Ovary (tissue), 3 donors: ENCODE results near the gene CACNA1A.

Experiments
- CTCF ChIP-seq, 3 donors: fragments of 450-650 bp in 2 of 3; fragments of 200-600 bp in 1 of 3; IDR thresholded peaks; one replicate each; pipeline versions ENCODE4 v1.5.1 to v1.8.0; 2016 to 2022; ENCODE audit warnings: antibody characterized with exemption in 3 of 3, mild to moderate bottlenecking in 1 of 3
- EP300 ChIP-seq: sonication (generic); formaldehyde crosslinking; IDR thresholded peaks from one replicate; pipeline ENCODE4 v1.6.1; 2017; ENCODE audit warnings: antibody characterized with exemption
- POLR2A ChIP-seq: fragments of 450-650 bp; IDR thresholded peaks from one replicate; pipeline ENCODE4 v1.6.1; 2017; ENCODE audit warnings: antibody characterized with exemption, mild to moderate bottlenecking, moderate library complexity
- donor health status: DM: no; HTN: no; CAD: no.

GRCh38 chr19:13313875-13314274 lies 192.4 kb downstream of the CACNA1A start:
- TF ChIP-seq CTCF (IDR thresholded peaks at IDR 0.05) (no peak), EP300 (no peak), POLR2A (no peak)
